ENCODE data around the gene RAMP1.

The RAMP1 gene

DNA sequence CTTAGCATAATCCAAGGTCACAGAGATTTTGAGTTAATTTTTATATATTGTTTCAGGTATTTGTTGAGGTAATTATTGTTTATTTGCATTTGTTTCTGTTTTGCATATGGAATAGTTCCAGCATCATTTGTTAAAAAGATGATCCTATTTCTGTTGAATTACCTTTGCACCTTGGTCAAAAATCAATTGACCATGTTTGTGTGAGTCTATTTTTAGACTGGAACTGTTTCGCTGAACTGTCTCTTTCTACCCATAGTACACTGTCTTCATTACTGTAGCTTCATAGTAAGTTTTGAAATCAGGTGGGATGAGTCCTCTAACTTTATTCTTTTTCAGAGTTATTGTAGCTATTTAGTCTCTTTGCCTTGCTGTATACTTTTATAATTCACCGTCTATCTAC is 28.9 kb upstream of the RAMP1 start:
- TF ChIP-seq EZH2 (IDR thresholded peaks at IDR 0.05; ENCODE audit: borderline replicate concordance, low read length) = no peak
- TF ChIP-seq, protein P1, sequence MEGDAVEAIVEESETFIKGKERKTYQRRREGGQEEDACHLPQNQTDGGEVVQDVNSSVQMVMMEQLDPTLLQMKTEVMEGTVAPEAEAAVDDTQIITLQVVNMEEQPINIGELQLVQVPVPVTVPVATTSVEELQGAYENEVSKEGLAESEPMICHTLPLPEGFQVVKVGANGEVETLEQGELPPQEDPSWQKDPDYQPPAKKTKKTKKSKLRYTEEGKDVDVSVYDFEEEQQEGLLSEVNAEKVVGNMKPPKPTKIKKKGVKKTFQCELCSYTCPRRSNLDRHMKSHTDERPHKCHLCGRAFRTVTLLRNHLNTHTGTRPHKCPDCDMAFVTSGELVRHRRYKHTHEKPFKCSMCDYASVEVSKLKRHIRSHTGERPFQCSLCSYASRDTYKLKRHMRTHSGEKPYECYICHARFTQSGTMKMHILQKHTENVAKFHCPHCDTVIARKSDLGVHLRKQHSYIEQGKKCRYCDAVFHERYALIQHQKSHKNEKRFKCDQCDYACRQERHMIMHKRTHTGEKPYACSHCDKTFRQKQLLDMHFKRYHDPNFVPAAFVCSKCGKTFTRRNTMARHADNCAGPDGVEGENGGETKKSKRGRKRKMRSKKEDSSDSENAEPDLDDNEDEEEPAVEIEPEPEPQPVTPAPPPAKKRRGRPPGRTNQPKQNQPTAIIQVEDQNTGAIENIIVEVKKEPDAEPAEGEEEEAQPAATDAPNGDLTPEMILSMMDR (IDR thresholded peaks at IDR 0.05; ENCODE audit: low read length) = no peak
- no peaks in the 10 kb centered on the region for H3F3A ChIP-seq (ENCODE audit: insufficient read depth, low read length)
- no peaks in the 10 kb centered on the region for H3K9me2 ChIP-seq (ENCODE audit: low read depth, low read length)
- H3K4me1 ChIP-seq (ENCODE audit: insufficient read depth, low read length, severe bottlenecking) = no peaks in the 10 kb centered on the region
- H3K79me2 ChIP-seq (ENCODE audit: insufficient read depth, low read length) = no peaks in the 10 kb centered on the region
- no peaks in the 10 kb centered on the region; the same call in 1 of the 2 replicates for H3K27me3 ChIP-seq (ENCODE audit: insufficient read depth, low read length)
- H3K4me3 ChIP-seq (ENCODE audit: low read depth, low read length, poor library complexity, severe bottlenecking) = no peak overlapping the region
- H3K4me2 ChIP-seq (ENCODE audit: low read length) = no peak overlapping the region
- no peaks in the 10 kb centered on the region for H3K9me3 ChIP-seq (ENCODE audit: low read length)
- H3K9ac ChIP-seq (ENCODE audit: low read length) = no peak overlapping the region
- H4K20me1 ChIP-seq (ENCODE audit: insufficient read depth, low read length) = no peaks in the 10 kb centered on the region
- H3K27ac ChIP-seq (ENCODE audit: low read depth, low read length, poor library complexity, severe bottlenecking) = no peak overlapping the region
- H3K36me3 ChIP-seq (ENCODE audit: insufficient read depth, low read length) = no peaks in the 10 kb centered on the region
- no peak overlapping the region for H2AFZ ChIP-seq (ENCODE audit: low read length)

DNA sequence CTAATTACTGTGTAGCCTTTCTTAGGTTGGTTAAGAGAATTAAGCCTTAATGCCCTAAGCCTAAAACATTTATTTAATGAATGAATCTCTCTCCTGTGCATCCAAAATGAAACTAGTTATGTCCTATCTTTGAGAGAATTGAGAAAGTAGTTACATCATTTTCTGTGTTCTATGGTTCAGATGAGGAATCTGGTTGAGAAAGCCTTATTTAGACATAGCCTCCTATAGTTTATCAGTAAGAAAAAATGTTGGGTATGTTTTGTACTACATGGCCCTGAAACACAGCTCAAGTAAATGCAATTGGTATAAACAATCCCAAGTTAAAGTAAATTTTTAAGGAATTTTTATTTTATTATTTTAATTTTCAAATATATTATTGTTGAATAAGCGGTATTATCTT is 25.9 kb upstream of the RAMP1 start:
- no peaks in the 10 kb centered on the region for H3F3A ChIP-seq (ENCODE audit: insufficient read depth, low read length)
- no peak overlapping the region for H3K4me2 ChIP-seq (ENCODE audit: low read length)
- no peaks in the 10 kb centered on the region for H3K9me3 ChIP-seq (ENCODE audit: low read length)
- no peaks in the 10 kb centered on the region for H4K20me1 ChIP-seq (ENCODE audit: insufficient read depth, low read length)
- H3K36me3 ChIP-seq (ENCODE audit: insufficient read depth, low read length) = no peaks in the 10 kb centered on the region
- no peaks in the 10 kb centered on the region for H3K9me2 ChIP-seq (ENCODE audit: low read depth, low read length)
- H3K4me3 ChIP-seq (ENCODE audit: low read depth, low read length, poor library complexity, severe bottlenecking) = no peak overlapping the region
- TF ChIP-seq, protein P1 (IDR thresholded peaks at IDR 0.05; ENCODE audit: low read length) = no peak
- TF ChIP-seq EZH2 (IDR thresholded peaks at IDR 0.05; ENCODE audit: borderline replicate concordance, low read length) = no peak
- H2AFZ ChIP-seq (ENCODE audit: low read length) = no peak overlapping the region
- no peak overlapping the region for H3K27ac ChIP-seq (ENCODE audit: low read depth, low read length, poor library complexity, severe bottlenecking)
- H3K4me1 ChIP-seq (ENCODE audit: insufficient read depth, low read length, severe bottlenecking) = no peaks in the 10 kb centered on the region
- H3K9ac ChIP-seq (ENCODE audit: low read length) = no peak overlapping the region
- no peaks in the 10 kb centered on the region for H3K79me2 ChIP-seq (ENCODE audit: insufficient read depth, low read length)
- H3K27me3 ChIP-seq (ENCODE audit: insufficient read depth, low read length) = no peaks in the 10 kb centered on the region; the same call in 1 of the 2 replicates

DNA sequence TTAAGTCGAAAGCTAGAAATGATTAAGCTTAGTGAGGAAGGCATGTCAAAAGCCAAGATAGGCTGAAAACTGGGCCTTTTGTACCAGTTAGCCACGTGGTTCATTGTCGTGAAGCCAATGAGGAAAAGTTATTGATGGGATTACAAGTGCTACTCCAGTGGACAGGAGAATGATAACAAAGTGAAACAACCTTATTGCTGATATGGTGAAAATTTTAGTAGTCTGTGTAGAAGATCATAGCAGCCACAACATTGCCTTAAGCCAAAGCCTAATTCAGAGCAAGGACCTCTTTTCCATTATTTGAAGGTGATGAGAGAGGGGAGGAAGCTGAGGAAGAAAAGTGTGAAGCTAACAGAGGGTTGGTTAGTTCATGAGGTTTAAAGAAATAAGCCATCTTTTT is 24.1 kb upstream of the RAMP1 start:
- no peaks in the 10 kb centered on the region for H3F3A ChIP-seq (ENCODE audit: insufficient read depth, low read length)

More for the DNA sequence above, 24.1 kb upstream of the RAMP1 start:
- Histone ChIP-seq H3K4me2 (ENCODE audit: low read length) (no peak overlapping the region), H3K79me2 (ENCODE audit: insufficient read depth, low read length) (no peaks in the 10 kb centered on the region), H2AFZ (ENCODE audit: low read length) (no peak overlapping the region), H3K9me3 (ENCODE audit: low read length) (no peaks in the 10 kb centered on the region), H3K27me3 (ENCODE audit: insufficient read depth, low read length) (no peaks in the 10 kb centered on the region; the same call in 1 of the 2 replicates), H3K4me3 (ENCODE audit: low read depth, low read length, poor library complexity, severe bottlenecking) (no peak overlapping the region), H3K27ac (ENCODE audit: low read depth, low read length, poor library complexity, severe bottlenecking) (no peak overlapping the region), H3K36me3 (ENCODE audit: insufficient read depth, low read length) (no peaks in the 10 kb centered on the region), H4K20me1 (ENCODE audit: insufficient read depth, low read length) (no peaks in the 10 kb centered on the region), H3K9me2 (ENCODE audit: low read depth, low read length) (no peaks in the 10 kb centered on the region), H3K9ac (ENCODE audit: low read length) (no peak overlapping the region), H3K4me1 (ENCODE audit: insufficient read depth, low read length, severe bottlenecking) (no peaks in the 10 kb centered on the region)
- TF ChIP-seq, protein P1 (IDR thresholded peaks at IDR 0.05; ENCODE audit: low read length) = no peak
- no peak for TF ChIP-seq EZH2 (IDR thresholded peaks at IDR 0.05; ENCODE audit: borderline replicate concordance, low read length)

Data from OCI-LY1 (cell line).